Stimulated activated CD4-positive, alpha-beta T cell treated with anti-CD3 and anti-CD28 coated beads, TNF-alpha, amount 100 ng/mL, for 4 hours (primary cell): ENCODE data around the gene NOTCH2NLA.
"Not testable (repeated sequence)": the region's sequence is repeated elsewhere in the genome, so short reads cannot be mapped to it uniquely, and the experiment has no call there.

Experiments used
- DNase-seq, 3 experiments: peaks; one replicate each; pipeline ENCODE4 v3.0.0-alpha.2; 2020; ENCODE audit warnings: low read depth in 3 of 3

The NOTCH2NLA gene

GRCh38 chr1:146167740-146168139, 61.1 kb downstream of the NOTCH2NLA start:
- not testable (repeated sequence) for DNase-seq

- DNase-seq = not testable (repeated sequence)
Measured at GRCh38 chr1:146167273-146167672, 61.5 kb downstream of the NOTCH2NLA start.

- not testable (repeated sequence) for DNase-seq
Measured at GRCh38 chr1:146144465-146144864, 84.4 kb downstream of the NOTCH2NLA start, which contains the start of gene NBPF10. Gene NBPF10 (minus strand): TSS chr1:146144804. CDS start chr1:146144769, 35 bp downstream.
